Measurements from ENCODE around the gene C21orf58. TPM values are rescaled to one million over a fixed set of nuclear protein-coding genes. Genes with fewer than 3 reads are reported as not detected.

Gene C21orf58
- total and polyA plus RNA-seq, 5 donors from 2014 or later = 0.64 to 5.2 (median 0.90) TPM

GRCh38 chr21:46327711-46328110 lies 4.0 kb upstream of the C21orf58 start:
- no peaks in the 10 kb centered on the region for H3K9me3 Mint-ChIP-seq
- no peak overlapping the region for H3K27ac Mint-ChIP-seq
- H3K27me3 Mint-ChIP-seq = no peaks in the 10 kb centered on the region
- H3K4me3 ChIP-seq (ENCODE audit: low read depth, low read length) = no peak overlapping the region
- H3K9me3 ChIP-seq (ENCODE audit: control insufficient read depth in 2 of 2, low read length in 2 of 2) = no peaks in the 10 kb centered on the region
- peaks cover 27% of the 10 kb centered on the region for H3K36me3 Mint-ChIP-seq
- no peak overlapping the region for H3K27ac ChIP-seq (ENCODE audit: insufficient read depth, low read length, poor library complexity, severe bottlenecking)
- no peak for DNase-seq
- no peak for ATAC-seq (ENCODE audit: low read depth in 2 of 2)
- H3K36me3 ChIP-seq (ENCODE audit: control insufficient read depth, insufficient read depth, low read length) = peaks cover 17% of the 10 kb centered on the region
- peaks cover 5 to 33% (median 17%) of the 10 kb centered on the region in 4 donors for H3K4me1 Mint-ChIP-seq
- peak overlapping the region in 1 of 4 donors; percentile 15 for H3K4me3 Mint-ChIP-seq
- H3K27me3 ChIP-seq (ENCODE audit: control insufficient read depth, insufficient read depth, low read length) = no peaks in the 10 kb centered on the region
- peaks cover 15% of the 10 kb centered on the region for H3K4me1 ChIP-seq (ENCODE audit: control insufficient read depth, insufficient read depth, low read length, poor library complexity, severe bottlenecking)

GRCh38 chr21:46326110-46326703 lies 2.5 kb upstream of the C21orf58 start:
- Mint-ChIP-seq H3K27ac (no peak overlapping the region), H3K4me1 (peaks cover 5 to 43% (median 24%) of the 10 kb centered on the region in 4 donors), H3K4me3 (peak overlapping the region; percentile 36 to 96 (median 77)), H3K9me3 (no peaks in the 10 kb centered on the region), H3K36me3 (peaks cover 17% of the 10 kb centered on the region), H3K27me3 (no peaks in the 10 kb centered on the region)
- Histone ChIP-seq H3K27ac (ENCODE audit: insufficient read depth, low read length, poor library complexity, severe bottlenecking) (no peak overlapping the region), H3K9me3 (ENCODE audit: control insufficient read depth in 2 of 2, low read length in 2 of 2) (no peaks in the 10 kb centered on the region), H3K36me3 (ENCODE audit: control insufficient read depth, insufficient read depth, low read length) (peaks cover 17% of the 10 kb centered on the region), H3K4me3 (ENCODE audit: low read depth, low read length) (no peak overlapping the region), H3K4me1 (ENCODE audit: control insufficient read depth, insufficient read depth, low read length, poor library complexity, severe bottlenecking) (peaks cover 30% of the 10 kb centered on the region), H3K27me3 (ENCODE audit: control insufficient read depth, insufficient read depth, low read length) (no peaks in the 10 kb centered on the region)
- DNase-seq (no peak), ATAC-seq (ENCODE audit: low read depth in 2 of 2) (no peak)

- DNase-seq (peak; percentile 19 to 57 (median 32)), ATAC-seq (ENCODE audit: low read depth in 2 of 2) (no peak)
- Histone ChIP-seq H3K27me3 (ENCODE audit: control insufficient read depth, insufficient read depth, low read length) (no peaks in the 10 kb centered on the region), H3K4me1 (ENCODE audit: control insufficient read depth, insufficient read depth, low read length, poor library complexity, severe bottlenecking) (peaks cover 32% of the 10 kb centered on the region), H3K4me3 (ENCODE audit: low read depth, low read length) (peak overlapping the region; percentile 52), H3K9me3 (ENCODE audit: control insufficient read depth in 2 of 2, low read length in 2 of 2) (no peaks in the 10 kb centered on the region), H3K27ac (ENCODE audit: insufficient read depth, low read length, poor library complexity, severe bottlenecking) (peak overlapping the region; percentile 98), H3K36me3 (ENCODE audit: control insufficient read depth, insufficient read depth, low read length) (peaks cover 17% of the 10 kb centered on the region)
- Mint-ChIP-seq H3K27ac (peak overlapping the region; percentile 47 to 95 (median 76)), H3K4me1 (peaks cover 5 to 51% (median 28%) of the 10 kb centered on the region in 4 donors), H3K36me3 (peaks cover 10% of the 10 kb centered on the region), H3K9me3 (no peaks in the 10 kb centered on the region), H3K4me3 (peak overlapping the region; percentile 82 to 96 (median 89)), H3K27me3 (no peaks in the 10 kb centered on the region)
Observed at GRCh38 chr21:46325073-46325912, 1.6 kb upstream of the C21orf58 start.

- peak; percentile 84 to 91 (median 87) for DNase-seq
- peak; percentile 76 to 77 for ATAC-seq (ENCODE audit: low read depth in 2 of 2)
- Histone ChIP-seq H3K4me1 (ENCODE audit: control insufficient read depth, insufficient read depth, low read length, poor library complexity, severe bottlenecking) (peaks cover 32% of the 10 kb centered on the region), H3K4me3 (ENCODE audit: low read depth, low read length) (peak overlapping the region; percentile 67), H3K27ac (ENCODE audit: insufficient read depth, low read length, poor library complexity, severe bottlenecking) (peak overlapping the region; percentile 98), H3K36me3 (ENCODE audit: control insufficient read depth, insufficient read depth, low read length) (peaks cover 13% of the 10 kb centered on the region), H3K27me3 (ENCODE audit: control insufficient read depth, insufficient read depth, low read length) (no peaks in the 10 kb centered on the region), H3K9me3 (ENCODE audit: control insufficient read depth in 2 of 2, low read length in 2 of 2) (no peaks in the 10 kb centered on the region)
- Mint-ChIP-seq H3K27ac (peak overlapping the region in 2 of 3 donors; percentile 96 to 99), H3K27me3 (no peaks in the 10 kb centered on the region), H3K36me3 (peaks cover 10% of the 10 kb centered on the region), H3K4me1 (peaks cover 5 to 51% (median 28%) of the 10 kb centered on the region in 4 donors), H3K4me3 (peak overlapping the region; percentile 96 to 98 (median 97)), H3K9me3 (no peaks in the 10 kb centered on the region)
Observed at GRCh38 chr21:46324390-46325072, 861 bp upstream of the C21orf58 start.

GRCh38 chr21:46323227-46323709 lies 402 bp downstream of the C21orf58 start:
- Histone ChIP-seq H3K4me3 (ENCODE audit: low read depth, low read length) (peak overlapping the region; percentile 78), H3K27me3 (ENCODE audit: control insufficient read depth, insufficient read depth, low read length) (no peaks in the 10 kb centered on the region), H3K4me1 (ENCODE audit: control insufficient read depth, insufficient read depth, low read length, poor library complexity, severe bottlenecking) (peaks cover 32% of the 10 kb centered on the region), H3K36me3 (ENCODE audit: control insufficient read depth, insufficient read depth, low read length) (peaks cover 2% of the 10 kb centered on the region), H3K27ac (ENCODE audit: insufficient read depth, low read length, poor library complexity, severe bottlenecking) (peak overlapping the region; percentile 98), H3K9me3 (ENCODE audit: control insufficient read depth in 2 of 2, low read length in 2 of 2) (no peaks in the 10 kb centered on the region)
- Mint-ChIP-seq H3K27ac (peak overlapping the region in 2 of 3 donors; percentile 80 to 81), H3K36me3 (peaks cover 5% of the 10 kb centered on the region), H3K4me1 (peaks cover 5 to 46% (median 25%) of the 10 kb centered on the region in 4 donors), H3K27me3 (no peaks in the 10 kb centered on the region), H3K9me3 (no peaks in the 10 kb centered on the region), H3K4me3 (peak overlapping the region; percentile 96 to 98 (median 97))
- DNase-seq (no peak), ATAC-seq (ENCODE audit: low read depth in 2 of 2) (peak in 1 of 2 donors; percentile 0)

GRCh38 chr21:46322351-46323226 lies 1.1 kb downstream of the C21orf58 start:
- H3K4me1 ChIP-seq (ENCODE audit: control insufficient read depth, insufficient read depth, low read length, poor library complexity, severe bottlenecking) = peaks cover 32% of the 10 kb centered on the region
- peaks cover 5 to 46% (median 25%) of the 10 kb centered on the region in 4 donors for H3K4me1 Mint-ChIP-seq
- H3K27me3 Mint-ChIP-seq = no peaks in the 10 kb centered on the region
- no peaks in the 10 kb centered on the region for H3K27me3 ChIP-seq (ENCODE audit: control insufficient read depth, insufficient read depth, low read length)
- DNase-seq (peak in 2 of 3 donors; percentile 3 to 52), ATAC-seq (ENCODE audit: low read depth in 2 of 2) (no peak)
- H3K9me3 ChIP-seq (ENCODE audit: control insufficient read depth in 2 of 2, low read length in 2 of 2) = no peaks in the 10 kb centered on the region
- no peaks in the 10 kb centered on the region for H3K36me3 ChIP-seq (ENCODE audit: control insufficient read depth, insufficient read depth, low read length)
- peak overlapping the region; percentile 96 to 98 (median 97) for H3K4me3 Mint-ChIP-seq
- no peaks in the 10 kb centered on the region for H3K9me3 Mint-ChIP-seq
- H3K27ac Mint-ChIP-seq = peak overlapping the region in 2 of 3 donors; percentile 80 to 81
- peak overlapping the region; percentile 78 for H3K4me3 ChIP-seq (ENCODE audit: low read depth, low read length)
- peak overlapping the region; percentile 98 for H3K27ac ChIP-seq (ENCODE audit: insufficient read depth, low read length, poor library complexity, severe bottlenecking)
- H3K36me3 Mint-ChIP-seq = peaks cover 5% of the 10 kb centered on the region
